ENCODE measurements around the gene TSHR.

TSHR gene

GRCh38 chr14:80965037-80965436, 9.6 kb downstream of the TSHR start:
- Histone ChIP-seq H3K27me3 (replicated peaks; ENCODE audit: control insufficient read depth, insufficient read depth, low read length, poor library complexity, severe bottlenecking) (no peaks in the 10 kb centered on the region), H3K4me1 (ENCODE audit: control insufficient read depth, insufficient read depth, low read length, poor library complexity, severe bottlenecking) (no peaks in the 10 kb centered on the region), H3K4me3 (ENCODE audit: insufficient read depth, low read depth, low read length, poor library complexity, severe bottlenecking) (no peak overlapping the region), H3K27ac (ENCODE audit: insufficient read depth, low read length, poor library complexity, severe bottlenecking) (no peak overlapping the region), H3K36me3 (ENCODE audit: control insufficient read depth, insufficient read depth, low read length) (no peaks in the 10 kb centered on the region), H3K9me3 (ENCODE audit: control insufficient read depth, low read length) (no peaks in the 10 kb centered on the region)
- no peak for DNase-seq

- Histone ChIP-seq H3K4me3 (ENCODE audit: insufficient read depth, low read depth, low read length, poor library complexity, severe bottlenecking) (no peak overlapping the region), H3K4me1 (ENCODE audit: control insufficient read depth, insufficient read depth, low read length, poor library complexity, severe bottlenecking) (peaks cover 3% of the 10 kb centered on the region), H3K27me3 (replicated peaks; ENCODE audit: control insufficient read depth, insufficient read depth, low read length, poor library complexity, severe bottlenecking) (no peaks in the 10 kb centered on the region), H3K9me3 (ENCODE audit: control insufficient read depth, low read length) (no peaks in the 10 kb centered on the region), H3K27ac (ENCODE audit: insufficient read depth, low read length, poor library complexity, severe bottlenecking) (no peak overlapping the region), H3K36me3 (ENCODE audit: control insufficient read depth, insufficient read depth, low read length) (no peaks in the 10 kb centered on the region)
- DNase-seq = no peak
Observed at GRCh38 chr14:80973931-80974641, 18.7 kb downstream of the TSHR start.

- no peak overlapping the region for H3K4me3 ChIP-seq (ENCODE audit: insufficient read depth, low read depth, low read length, poor library complexity, severe bottlenecking)
- H3K4me1 ChIP-seq (ENCODE audit: control insufficient read depth, insufficient read depth, low read length, poor library complexity, severe bottlenecking) = peaks cover 3% of the 10 kb centered on the region
- H3K27me3 ChIP-seq (replicated peaks; ENCODE audit: control insufficient read depth, insufficient read depth, low read length, poor library complexity, severe bottlenecking) = no peaks in the 10 kb centered on the region
- H3K27ac ChIP-seq (ENCODE audit: insufficient read depth, low read length, poor library complexity, severe bottlenecking) = no peak overlapping the region
- H3K36me3 ChIP-seq (ENCODE audit: control insufficient read depth, insufficient read depth, low read length) = no peaks in the 10 kb centered on the region
- no peaks in the 10 kb centered on the region for H3K9me3 ChIP-seq (ENCODE audit: control insufficient read depth, low read length)
- DNase-seq = no peak
Observed at GRCh38 chr14:80974679-80975078, 19.3 kb downstream of the TSHR start.

- no peak for DNase-seq
- Histone ChIP-seq H3K4me3 (ENCODE audit: insufficient read depth, low read depth, low read length, poor library complexity, severe bottlenecking) (no peak overlapping the region), H3K27me3 (replicated peaks; ENCODE audit: control insufficient read depth, insufficient read depth, low read length, poor library complexity, severe bottlenecking) (no peaks in the 10 kb centered on the region), H3K4me1 (ENCODE audit: control insufficient read depth, insufficient read depth, low read length, poor library complexity, severe bottlenecking) (peaks cover 3% of the 10 kb centered on the region), H3K27ac (ENCODE audit: insufficient read depth, low read length, poor library complexity, severe bottlenecking) (no peak overlapping the region), H3K36me3 (ENCODE audit: control insufficient read depth, insufficient read depth, low read length) (no peaks in the 10 kb centered on the region), H3K9me3 (ENCODE audit: control insufficient read depth, low read length) (no peaks in the 10 kb centered on the region)
Observed at GRCh38 chr14:80977221-80977620, 21.8 kb downstream of the TSHR start.

- peaks cover 3% of the 10 kb centered on the region for H3K4me1 ChIP-seq (ENCODE audit: control insufficient read depth, insufficient read depth, low read length, poor library complexity, severe bottlenecking)
- no peak overlapping the region for H3K27ac ChIP-seq (ENCODE audit: insufficient read depth, low read length, poor library complexity, severe bottlenecking)
- no peaks in the 10 kb centered on the region for H3K36me3 ChIP-seq (ENCODE audit: control insufficient read depth, insufficient read depth, low read length)
- no peak for DNase-seq
- H3K4me3 ChIP-seq (ENCODE audit: insufficient read depth, low read depth, low read length, poor library complexity, severe bottlenecking) = no peak overlapping the region
- no peaks in the 10 kb centered on the region for H3K9me3 ChIP-seq (ENCODE audit: control insufficient read depth, low read length)
- H3K27me3 ChIP-seq (replicated peaks; ENCODE audit: control insufficient read depth, insufficient read depth, low read length, poor library complexity, severe bottlenecking) = no peaks in the 10 kb centered on the region
Observed at GRCh38 chr14:80978403-80978802, 23.0 kb downstream of the TSHR start.

- no peak overlapping the region for H3K27ac ChIP-seq (ENCODE audit: insufficient read depth, low read length, poor library complexity, severe bottlenecking)
- DNase-seq = no peak
- H3K4me3 ChIP-seq (ENCODE audit: insufficient read depth, low read depth, low read length, poor library complexity, severe bottlenecking) = no peak overlapping the region
- H3K9me3 ChIP-seq (ENCODE audit: control insufficient read depth, low read length) = no peaks in the 10 kb centered on the region
- H3K36me3 ChIP-seq (ENCODE audit: control insufficient read depth, insufficient read depth, low read length) = no peaks in the 10 kb centered on the region
- H3K27me3 ChIP-seq (replicated peaks; ENCODE audit: control insufficient read depth, insufficient read depth, low read length, poor library complexity, severe bottlenecking) = no peaks in the 10 kb centered on the region
- peaks cover 3% of the 10 kb centered on the region for H3K4me1 ChIP-seq (ENCODE audit: control insufficient read depth, insufficient read depth, low read length, poor library complexity, severe bottlenecking)
Observed at GRCh38 chr14:80979951-80980350, 24.5 kb downstream of the TSHR start.

- Histone ChIP-seq H3K27ac (ENCODE audit: insufficient read depth, low read length, poor library complexity, severe bottlenecking) (no peak overlapping the region), H3K27me3 (replicated peaks; ENCODE audit: control insufficient read depth, insufficient read depth, low read length, poor library complexity, severe bottlenecking) (no peaks in the 10 kb centered on the region), H3K4me1 (ENCODE audit: control insufficient read depth, insufficient read depth, low read length, poor library complexity, severe bottlenecking) (peaks cover 3% of the 10 kb centered on the region), H3K4me3 (ENCODE audit: insufficient read depth, low read depth, low read length, poor library complexity, severe bottlenecking) (no peak overlapping the region), H3K36me3 (ENCODE audit: control insufficient read depth, insufficient read depth, low read length) (no peaks in the 10 kb centered on the region), H3K9me3 (ENCODE audit: control insufficient read depth, low read length) (no peaks in the 10 kb centered on the region)
- no peak for DNase-seq
Observed at GRCh38 chr14:80981156-80981555, 25.7 kb downstream of the TSHR start.

- no peaks in the 10 kb centered on the region for H3K36me3 ChIP-seq (ENCODE audit: control insufficient read depth, insufficient read depth, low read length)
- no peak overlapping the region for H3K27ac ChIP-seq (ENCODE audit: insufficient read depth, low read length, poor library complexity, severe bottlenecking)
- no peaks in the 10 kb centered on the region for H3K27me3 ChIP-seq (replicated peaks; ENCODE audit: control insufficient read depth, insufficient read depth, low read length, poor library complexity, severe bottlenecking)
- H3K9me3 ChIP-seq (ENCODE audit: control insufficient read depth, low read length) = no peaks in the 10 kb centered on the region
- DNase-seq = no peak
- no peak overlapping the region for H3K4me3 ChIP-seq (ENCODE audit: insufficient read depth, low read depth, low read length, poor library complexity, severe bottlenecking)
- peaks cover 3% of the 10 kb centered on the region for H3K4me1 ChIP-seq (ENCODE audit: control insufficient read depth, insufficient read depth, low read length, poor library complexity, severe bottlenecking)
Observed at GRCh38 chr14:80981673-80982072, 26.3 kb downstream of the TSHR start.

- no peak overlapping the region for H3K27ac ChIP-seq (ENCODE audit: insufficient read depth, low read length, poor library complexity, severe bottlenecking)
- peaks cover 3% of the 10 kb centered on the region for H3K4me1 ChIP-seq (ENCODE audit: control insufficient read depth, insufficient read depth, low read length, poor library complexity, severe bottlenecking)
- H3K36me3 ChIP-seq (ENCODE audit: control insufficient read depth, insufficient read depth, low read length) = no peaks in the 10 kb centered on the region
- DNase-seq = no peak
- H3K4me3 ChIP-seq (ENCODE audit: insufficient read depth, low read depth, low read length, poor library complexity, severe bottlenecking) = no peak overlapping the region
- H3K9me3 ChIP-seq (ENCODE audit: control insufficient read depth, low read length) = no peaks in the 10 kb centered on the region
- H3K27me3 ChIP-seq (replicated peaks; ENCODE audit: control insufficient read depth, insufficient read depth, low read length, poor library complexity, severe bottlenecking) = no peaks in the 10 kb centered on the region
Observed at GRCh38 chr14:80982711-80983110, 27.3 kb downstream of the TSHR start.

GRCh38 chr14:80987235-80988032, 32.0 kb downstream of the TSHR start:
- no peak overlapping the region for H3K27ac ChIP-seq (ENCODE audit: insufficient read depth, low read length, poor library complexity, severe bottlenecking)
- no peaks in the 10 kb centered on the region for H3K27me3 ChIP-seq (replicated peaks; ENCODE audit: control insufficient read depth, insufficient read depth, low read length, poor library complexity, severe bottlenecking)
- DNase-seq = peak; percentile 28 to 53 (median 33)
- no peaks in the 10 kb centered on the region for H3K9me3 ChIP-seq (ENCODE audit: control insufficient read depth, low read length)
- H3K36me3 ChIP-seq (ENCODE audit: control insufficient read depth, insufficient read depth, low read length) = no peaks in the 10 kb centered on the region
- H3K4me3 ChIP-seq (ENCODE audit: insufficient read depth, low read depth, low read length, poor library complexity, severe bottlenecking) = no peak overlapping the region
- no peaks in the 10 kb centered on the region for H3K4me1 ChIP-seq (ENCODE audit: control insufficient read depth, insufficient read depth, low read length, poor library complexity, severe bottlenecking)
